Activated effector memory CD4-positive, alpha-beta T cell treated with Interleukin-2 at 50 U/mL for 16 hours (primary cell): ENCODE data around the gene PAPPA.

Experiments used
- DNase-seq: peaks from one replicate; pipeline ENCODE4 v3.0.0-alpha.2; 2020

Gene PAPPA

GRCh38 chr9:116236979-116237378 lies 83.4 kb downstream of the PAPPA start:
- DNase-seq: no peak

DNA sequence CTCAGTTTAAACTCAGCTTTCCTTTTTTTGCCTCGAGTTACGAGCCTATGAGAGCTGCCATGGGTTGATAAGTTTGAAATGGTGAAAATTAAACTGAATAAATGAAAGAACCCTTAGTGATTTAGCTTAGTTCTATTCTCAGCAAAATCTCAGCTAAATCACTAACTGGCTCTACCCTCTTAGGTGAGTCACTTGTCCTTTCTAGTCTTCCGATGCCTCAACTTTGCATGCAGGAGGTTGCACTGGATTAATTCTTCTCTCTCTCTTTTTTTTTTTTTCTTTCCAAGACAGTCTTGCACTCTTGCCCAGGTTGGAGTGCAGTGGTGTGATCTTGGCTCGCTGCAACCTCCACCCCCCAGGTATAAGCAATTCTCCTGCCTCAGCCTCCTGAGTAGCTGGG lies 83.9 kb downstream of the PAPPA start:
- DNase-seq: no peak

DNA sequence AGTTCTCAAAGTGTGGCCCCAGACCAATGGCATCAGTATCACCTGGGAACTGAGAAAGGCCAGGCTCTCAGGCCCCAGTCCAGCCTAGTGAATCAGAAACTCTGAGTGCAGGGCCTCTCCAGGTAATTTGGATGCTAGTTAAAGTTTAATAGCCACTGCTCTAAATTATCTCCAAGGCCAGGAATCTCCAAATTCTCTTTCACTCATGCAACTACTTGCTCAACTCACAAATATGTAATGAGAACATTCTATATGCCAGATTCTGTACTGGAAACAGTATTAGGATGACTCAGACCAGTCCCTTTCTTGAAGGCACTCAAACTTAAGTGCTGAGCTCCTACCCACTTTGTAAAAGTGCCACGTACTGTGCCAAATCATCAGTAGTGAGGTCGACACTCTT lies 84.6 kb downstream of the PAPPA start:
- no peak for DNase-seq

- DNase-seq: no peak
These were observed 85.3 kb downstream of the PAPPA start for GRCh38 chr9:116238776-116239340.

GRCh38 chr9:116243708-116244107 lies 90.1 kb downstream of the PAPPA start:
- DNase-seq: no peak

- DNase-seq: no peak
These were observed 93.7 kb downstream of the PAPPA start for GRCh38 chr9:116247284-116247683.

- no peak for DNase-seq
These were observed 94.3 kb downstream of the PAPPA start for GRCh38 chr9:116247791-116248374.

- DNase-seq: no peak
These were observed 97.3 kb downstream of the PAPPA start for GRCh38 chr9:116250891-116251290.

GRCh38 chr9:116251366-116251765 lies 97.8 kb downstream of the PAPPA start:
- no peak for DNase-seq

DNA sequence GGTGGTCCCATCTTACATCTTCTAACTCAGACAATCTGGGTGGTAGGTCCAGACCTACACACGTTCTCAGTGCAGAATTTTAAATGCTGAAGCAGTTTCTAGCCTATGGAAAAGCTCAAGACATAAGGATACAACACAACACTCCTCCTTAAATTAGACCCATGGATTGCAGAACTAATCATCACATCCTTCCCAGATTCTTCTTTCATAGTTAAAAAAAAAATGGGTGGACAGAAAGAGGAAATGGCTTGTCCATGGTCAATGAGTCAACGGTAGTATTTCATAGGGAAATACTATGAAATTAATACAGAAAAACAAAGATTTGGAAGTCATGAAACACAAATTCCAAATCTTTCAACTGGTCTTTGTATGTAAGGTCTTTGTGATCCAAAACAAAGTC lies 106.9 kb downstream of the PAPPA start:
- DNase-seq: no peak

- DNase-seq: no peak
These were observed 108.9 kb downstream of the PAPPA start for GRCh38 chr9:116262448-116262847.

DNA sequence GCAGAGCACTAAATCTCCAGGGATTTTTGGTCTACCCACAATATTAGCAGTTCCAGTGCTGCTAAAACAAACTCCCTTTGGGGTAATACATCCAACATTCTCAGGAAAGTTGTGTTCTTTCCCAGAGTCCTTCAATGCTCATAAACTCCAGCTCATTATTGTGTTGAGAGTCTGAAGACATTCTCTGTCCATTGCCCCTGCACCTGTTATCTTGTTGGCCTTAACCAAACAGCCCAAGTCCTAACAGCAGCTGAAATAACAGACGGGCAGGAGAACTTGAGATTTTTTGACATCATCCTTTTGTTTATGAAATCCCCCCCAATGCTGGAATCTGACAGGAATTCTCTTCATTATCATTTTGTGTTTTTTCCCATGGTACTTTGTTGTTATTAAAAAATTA lies 110.8 kb downstream of the PAPPA start:
- DNase-seq: no peak

GRCh38 chr9:116267021-116267420 lies 113.4 kb downstream of the PAPPA start:
- DNase-seq: no peak

GRCh38 chr9:116269250-116269649 lies 115.7 kb downstream of the PAPPA start:
- no peak for DNase-seq

- DNase-seq: no peak
These were observed 117.0 kb downstream of the PAPPA start for GRCh38 chr9:116270546-116270945.

GRCh38 chr9:116271340-116271739 lies 117.7 kb downstream of the PAPPA start:
- DNase-seq: no peak

- DNase-seq: no peak
These were observed 118.4 kb downstream of the PAPPA start for GRCh38 chr9:116271991-116272390.

GRCh38 chr9:116274293-116274692 lies 120.7 kb downstream of the PAPPA start:
- no peak for DNase-seq

DNA sequence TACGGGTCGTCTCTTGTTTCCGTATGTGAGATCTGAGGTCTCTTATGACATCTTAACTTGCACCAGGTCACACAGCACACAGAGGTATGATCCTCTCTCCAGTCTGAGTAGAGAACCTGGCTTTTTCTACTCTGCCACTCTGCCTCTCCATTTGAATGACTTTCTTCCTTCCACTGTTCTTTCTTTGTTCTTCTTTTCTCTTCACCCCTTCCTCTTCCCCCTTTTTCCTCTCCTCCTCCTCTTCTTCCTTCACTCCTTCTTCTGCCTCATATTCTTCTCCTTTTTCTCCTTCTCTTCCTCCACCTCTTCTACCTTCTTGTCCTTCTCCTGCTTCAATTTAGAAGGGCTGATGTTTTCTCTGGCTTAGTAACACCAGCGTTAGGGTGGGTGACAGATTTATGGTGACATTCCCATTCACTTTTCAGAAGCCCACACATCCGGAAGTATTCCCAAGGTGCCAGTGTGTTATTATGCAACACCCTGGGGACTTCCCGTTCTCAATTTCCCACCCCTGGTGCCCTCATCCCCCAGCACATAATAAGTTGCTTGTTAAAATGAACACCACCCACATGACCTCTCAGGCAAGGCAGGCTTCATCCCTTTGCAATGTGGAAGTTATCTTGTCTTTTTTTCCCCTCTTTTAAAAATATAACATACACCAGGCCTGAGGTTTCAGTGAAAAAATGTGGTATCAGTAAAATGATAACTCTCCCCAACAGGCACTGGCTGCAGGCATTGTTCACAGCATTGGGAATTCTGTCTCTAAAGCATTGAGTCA lies 122.0 kb downstream of the PAPPA start:
- DNase-seq: no peak

DNA sequence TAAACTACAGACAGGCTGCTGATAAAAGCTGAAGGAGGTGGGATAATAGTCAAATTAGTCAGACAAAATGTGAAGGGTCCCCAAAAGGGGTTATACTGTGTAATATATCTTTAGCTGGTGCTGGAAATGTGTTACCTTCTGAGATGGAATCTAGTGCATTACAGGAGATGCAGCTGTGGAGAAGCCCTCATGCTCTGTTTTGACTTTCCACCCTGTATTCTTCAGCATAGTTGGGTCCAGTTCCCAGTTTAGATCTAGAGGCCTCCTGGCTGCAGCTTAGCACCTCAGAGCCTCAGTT lies 122.6 kb downstream of the PAPPA start:
- DNase-seq: no peak

- no peak for DNase-seq
These were observed 123.1 kb downstream of the PAPPA start for GRCh38 chr9:116276651-116277121.

DNA sequence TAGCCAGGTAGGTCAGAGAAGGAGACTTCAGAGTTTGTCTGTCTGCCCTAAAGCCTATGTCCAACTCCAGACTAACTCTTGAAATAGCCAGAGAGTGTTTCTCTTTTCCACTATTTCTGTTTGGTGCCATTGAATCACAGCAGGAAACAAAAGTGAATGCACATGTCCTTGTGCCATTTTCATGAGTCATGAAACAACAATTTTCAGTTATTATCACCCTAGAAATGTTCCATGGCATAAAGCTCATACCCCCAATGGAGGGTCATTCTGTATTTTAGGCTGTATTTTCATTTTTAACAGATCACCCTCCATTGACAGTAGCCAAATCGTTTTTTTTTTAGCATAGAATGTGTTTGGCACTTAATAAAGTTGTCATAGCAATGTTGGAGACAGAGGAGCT lies 124.7 kb downstream of the PAPPA start:
- no peak for DNase-seq

- DNase-seq: no peak
These were observed 125.6 kb downstream of the PAPPA start for GRCh38 chr9:116279230-116279629.

- no peak for DNase-seq
These were observed 126.9 kb downstream of the PAPPA start for GRCh38 chr9:116280529-116280928.

DNA sequence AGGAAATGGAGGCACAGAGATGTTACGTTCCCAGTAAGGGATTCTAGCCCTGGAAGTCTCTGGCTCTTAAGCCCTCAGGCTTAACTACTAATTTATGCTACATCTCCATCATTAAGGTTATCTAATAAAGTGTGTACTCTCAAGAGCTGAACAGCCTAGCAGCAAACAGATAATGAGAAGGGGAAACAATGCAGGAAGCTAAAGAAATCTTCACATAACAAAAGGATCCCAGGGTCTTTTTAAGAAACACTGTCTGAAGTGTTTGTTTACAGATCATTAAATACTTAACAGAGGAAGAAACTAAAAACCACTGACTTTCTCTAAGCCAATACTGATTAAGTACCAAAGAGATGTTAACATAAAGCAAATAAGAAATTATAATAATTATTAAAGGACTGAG lies 129.0 kb downstream of the PAPPA start:
- no peak for DNase-seq
